HepG2 (cell line): Measurements from ENCODE around the gene MYORG. TPM values are rescaled to one million over a fixed set of nuclear protein-coding genes. Genes with fewer than 3 reads are reported as not detected.

Experiments used
- GABPA ChIP-seq, 2 experiments: IDR thresholded peaks; 2 replicates each; pipeline ENCODE4 v1.6.1; 2011 to 2016; ENCODE audit warnings: low read depth in 2 of 2, low read length in 1 of 2, missing biosample characterization in 1 of 2, missing genetic modification characterization in 1 of 2
- JUND ChIP-seq: sonication (generic); formaldehyde crosslinking; IDR thresholded peaks from 2 replicates; pipeline ENCODE4 v1.8.0; 2022; ENCODE audit warnings: mild to moderate bottlenecking, missing genetic modification reagents
- RXRA ChIP-seq: sonication (generic); formaldehyde crosslinking; IDR thresholded peaks from 2 replicates; pipeline ENCODE4 v1.5.1; 2020; ENCODE audit warnings: missing genetic modification reagents
- SETDB1 ChIP-seq: sonication (generic); formaldehyde crosslinking; IDR thresholded peaks from 2 replicates; pipeline ENCODE4 v1.5.1; 2020; ENCODE audit warnings: missing genetic modification reagents, mild to moderate bottlenecking, borderline replicate concordance
- SP140L ChIP-seq: sonication (generic); formaldehyde crosslinking; IDR thresholded peaks from 2 replicates; pipeline ENCODE4 v1.4.0; 2020; ENCODE audit warnings: missing genetic modification reagents, borderline replicate concordance
- SRSF4 ChIP-seq: fragments of 200-400 bp; formaldehyde crosslinking; IDR thresholded peaks from one replicate; pipeline ENCODE4 v1.6.1; 2018; ENCODE audit warnings: mild to moderate bottlenecking, low read depth, low read length, moderate library complexity; ENCODE audit not compliant: poor library complexity, severe bottlenecking
- ZNF101 ChIP-seq: sonication (generic); formaldehyde crosslinking; IDR thresholded peaks from 2 replicates; pipeline ENCODE4 v1.4.0; 2020; ENCODE audit warnings: mild to moderate bottlenecking, low read depth, missing genetic modification reagents, borderline replicate concordance
- ZNF337 ChIP-seq: sonication (generic); formaldehyde crosslinking; IDR thresholded peaks from 2 replicates; pipeline ENCODE4 v1.5.1; 2020; ENCODE audit warnings: missing genetic modification reagents, low read depth, mild to moderate bottlenecking, borderline replicate concordance
- ZNF672 ChIP-seq: sonication (generic); formaldehyde crosslinking; IDR thresholded peaks from 2 replicates; pipeline ENCODE4 v1.8.1; 2022; ENCODE audit warnings: missing genetic modification reagents
- ZNF703 ChIP-seq: sonication (generic); formaldehyde crosslinking; IDR thresholded peaks from 2 replicates; pipeline ENCODE4 v1.5.1; 2020; ENCODE audit warnings: missing genetic modification reagents, mild to moderate bottlenecking, moderate library complexity, borderline replicate concordance
- ZNF775 ChIP-seq: sonication (generic); formaldehyde crosslinking; IDR thresholded peaks from 2 replicates; pipeline ENCODE4 v1.4.0; 2020; ENCODE audit warnings: missing genetic modification reagents, mild to moderate bottlenecking, moderate library complexity, borderline replicate concordance
- polyA plus RNA-seq, 8 experiments: library from polyadenylated mRNA; depleted of rRNA in 3 of 8; stranded (reverse) in 7 of 8; unstranded in 1 of 8; fragments of >200 nt; fragmentation: Illumina TruSeq in 4 of 8; extraction: Trizol in 4 of 8; gene quantifications; 2 replicates each; pipeline versions ENCODE4 v1.2.1 to v1.2.3, GENCODE V29; 2011 to 2016; ENCODE audit warnings: low read depth in 4 of 8, missing spikeins in 1 of 8, mixed read lengths in 1 of 8; ENCODE audit not compliant: insufficient read depth in 1 of 8
- total RNA-seq, 5 experiments: library from RNA; depleted of rRNA; stranded (reverse); fragments of >200 nt; fragmentation: Illumina TruSeq; extraction: Trizol; gene quantifications; 2 replicates each; pipeline ENCODE4 v1.2.3, GENCODE V29; 2016; ENCODE audit warnings: low read depth in 1 of 5
- TF ChIP-seq, protein P1 (sequence below): sonication (generic); formaldehyde crosslinking; IDR thresholded peaks from 2 replicates; pipeline ENCODE4 v1.4.0; 2020; ENCODE audit warnings: low read depth, missing genetic modification reagents
- TF ChIP-seq, protein P2 (sequence below): sonication (generic); formaldehyde crosslinking; IDR thresholded peaks from 2 replicates; pipeline ENCODE4 v1.8.1; 2022; ENCODE audit warnings: low read depth, mild to moderate bottlenecking, missing genetic modification reagents
- TF ChIP-seq, protein P3 (sequence below): sonication (generic); formaldehyde crosslinking; IDR thresholded peaks from 2 replicates; pipeline ENCODE4 v1.8.0; 2022; ENCODE audit warnings: mild to moderate bottlenecking, missing genetic modification reagents, moderate library complexity
- TF ChIP-seq, protein P4 (sequence below): sonication (generic); formaldehyde crosslinking; conservative IDR thresholded peaks from 2 replicates; pipeline ENCODE4 v1.4.0; 2020; ENCODE audit warnings: missing genetic modification reagents
- TF ChIP-seq, protein P5 (sequence below): sonication (generic); formaldehyde crosslinking; IDR thresholded peaks from 2 replicates; pipeline ENCODE4 v1.5.0; 2020; ENCODE audit warnings: mild to moderate bottlenecking, missing genetic modification reagents

MYORG gene
- total and polyA plus RNA-seq, 2 of the 13 experiments (the other 11 are each of a cell fraction or from before 2014, with no cell fraction given), result 11.1 to 22.4 TPM

- TF ChIP-seq, protein P1, sequence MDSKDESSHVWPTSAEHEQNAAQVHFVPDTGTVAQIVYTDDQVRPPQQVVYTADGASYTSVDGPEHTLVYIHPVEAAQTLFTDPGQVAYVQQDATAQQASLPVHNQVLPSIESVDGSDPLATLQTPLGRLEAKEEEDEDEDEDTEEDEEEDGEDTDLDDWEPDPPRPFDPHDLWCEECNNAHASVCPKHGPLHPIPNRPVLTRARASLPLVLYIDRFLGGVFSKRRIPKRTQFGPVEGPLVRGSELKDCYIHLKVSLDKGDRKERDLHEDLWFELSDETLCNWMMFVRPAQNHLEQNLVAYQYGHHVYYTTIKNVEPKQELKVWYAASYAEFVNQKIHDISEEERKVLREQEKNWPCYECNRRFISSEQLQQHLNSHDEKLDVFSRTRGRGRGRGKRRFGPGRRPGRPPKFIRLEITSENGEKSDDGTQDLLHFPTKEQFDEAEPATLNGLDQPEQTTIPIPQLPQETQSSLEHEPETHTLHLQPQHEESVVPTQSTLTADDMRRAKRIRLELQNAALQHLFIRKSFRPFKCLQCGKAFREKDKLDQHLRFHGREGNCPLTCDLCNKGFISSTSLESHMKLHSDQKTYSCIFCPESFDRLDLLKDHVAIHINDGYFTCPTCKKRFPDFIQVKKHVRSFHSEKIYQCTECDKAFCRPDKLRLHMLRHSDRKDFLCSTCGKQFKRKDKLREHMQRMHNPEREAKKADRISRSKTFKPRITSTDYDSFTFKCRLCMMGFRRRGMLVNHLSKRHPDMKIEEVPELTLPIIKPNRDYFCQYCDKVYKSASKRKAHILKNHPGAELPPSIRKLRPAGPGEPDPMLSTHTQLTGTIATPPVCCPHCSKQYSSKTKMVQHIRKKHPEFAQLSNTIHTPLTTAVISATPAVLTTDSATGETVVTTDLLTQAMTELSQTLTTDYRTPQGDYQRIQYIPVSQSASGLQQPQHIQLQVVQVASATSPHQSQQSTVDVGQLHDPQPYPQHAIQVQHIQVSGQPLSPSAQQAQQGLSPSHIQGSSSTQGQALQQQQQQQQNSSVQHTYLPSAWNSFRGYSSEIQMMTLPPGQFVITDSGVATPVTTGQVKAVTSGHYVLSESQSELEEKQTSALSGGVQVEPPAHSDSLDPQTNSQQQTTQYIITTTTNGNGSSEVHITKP (CRISPR knock-in tag), result no peak
- TF ChIP-seq, protein P2, sequence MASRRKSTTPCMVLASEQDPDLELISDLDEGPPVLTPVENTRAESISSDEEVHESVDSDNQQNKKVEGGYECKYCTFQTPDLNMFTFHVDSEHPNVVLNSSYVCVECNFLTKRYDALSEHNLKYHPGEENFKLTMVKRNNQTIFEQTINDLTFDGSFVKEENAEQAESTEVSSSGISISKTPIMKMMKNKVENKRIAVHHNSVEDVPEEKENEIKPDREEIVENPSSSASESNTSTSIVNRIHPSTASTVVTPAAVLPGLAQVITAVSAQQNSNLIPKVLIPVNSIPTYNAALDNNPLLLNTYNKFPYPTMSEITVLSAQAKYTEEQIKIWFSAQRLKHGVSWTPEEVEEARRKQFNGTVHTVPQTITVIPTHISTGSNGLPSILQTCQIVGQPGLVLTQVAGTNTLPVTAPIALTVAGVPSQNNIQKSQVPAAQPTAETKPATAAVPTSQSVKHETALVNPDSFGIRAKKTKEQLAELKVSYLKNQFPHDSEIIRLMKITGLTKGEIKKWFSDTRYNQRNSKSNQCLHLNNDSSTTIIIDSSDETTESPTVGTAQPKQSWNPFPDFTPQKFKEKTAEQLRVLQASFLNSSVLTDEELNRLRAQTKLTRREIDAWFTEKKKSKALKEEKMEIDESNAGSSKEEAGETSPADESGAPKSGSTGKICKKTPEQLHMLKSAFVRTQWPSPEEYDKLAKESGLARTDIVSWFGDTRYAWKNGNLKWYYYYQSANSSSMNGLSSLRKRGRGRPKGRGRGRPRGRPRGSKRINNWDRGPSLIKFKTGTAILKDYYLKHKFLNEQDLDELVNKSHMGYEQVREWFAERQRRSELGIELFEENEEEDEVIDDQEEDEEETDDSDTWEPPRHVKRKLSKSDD (CRISPR knock-in tag), result no peak
- TF ChIP-seq, protein P3, sequence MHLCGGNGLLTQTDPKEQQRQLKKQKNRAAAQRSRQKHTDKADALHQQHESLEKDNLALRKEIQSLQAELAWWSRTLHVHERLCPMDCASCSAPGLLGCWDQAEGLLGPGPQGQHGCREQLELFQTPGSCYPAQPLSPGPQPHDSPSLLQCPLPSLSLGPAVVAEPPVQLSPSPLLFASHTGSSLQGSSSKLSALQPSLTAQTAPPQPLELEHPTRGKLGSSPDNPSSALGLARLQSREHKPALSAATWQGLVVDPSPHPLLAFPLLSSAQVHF, result peak; percentile 10; the same call in 1 of the 2 replicates
- TF ChIP-seq JUND (CRISPR knock-in tag) (no peak), ZNF337 (CRISPR knock-in tag) (no peak), SRSF4 (no peak), ZNF775 (0 out of 2 replicates have a peak, but pooled peaks have one; percentile 12), RXRA (CRISPR knock-in tag) (no peak; the same call in 1 of the 2 replicates), ZNF672 (no peak), SETDB1 (CRISPR knock-in tag) (no peak), SP140L (no peak), GABPA (IDR thresholded peaks at IDR 0.05; ENCODE audit: low read depth, low read length) (no peak), GABPA (CRISPR knock-in tag; IDR thresholded peaks at IDR 0.05; ENCODE audit: low read depth) (no peak), ZNF101 (no peak), ZNF703 (no peak)
- TF ChIP-seq, protein P4, sequence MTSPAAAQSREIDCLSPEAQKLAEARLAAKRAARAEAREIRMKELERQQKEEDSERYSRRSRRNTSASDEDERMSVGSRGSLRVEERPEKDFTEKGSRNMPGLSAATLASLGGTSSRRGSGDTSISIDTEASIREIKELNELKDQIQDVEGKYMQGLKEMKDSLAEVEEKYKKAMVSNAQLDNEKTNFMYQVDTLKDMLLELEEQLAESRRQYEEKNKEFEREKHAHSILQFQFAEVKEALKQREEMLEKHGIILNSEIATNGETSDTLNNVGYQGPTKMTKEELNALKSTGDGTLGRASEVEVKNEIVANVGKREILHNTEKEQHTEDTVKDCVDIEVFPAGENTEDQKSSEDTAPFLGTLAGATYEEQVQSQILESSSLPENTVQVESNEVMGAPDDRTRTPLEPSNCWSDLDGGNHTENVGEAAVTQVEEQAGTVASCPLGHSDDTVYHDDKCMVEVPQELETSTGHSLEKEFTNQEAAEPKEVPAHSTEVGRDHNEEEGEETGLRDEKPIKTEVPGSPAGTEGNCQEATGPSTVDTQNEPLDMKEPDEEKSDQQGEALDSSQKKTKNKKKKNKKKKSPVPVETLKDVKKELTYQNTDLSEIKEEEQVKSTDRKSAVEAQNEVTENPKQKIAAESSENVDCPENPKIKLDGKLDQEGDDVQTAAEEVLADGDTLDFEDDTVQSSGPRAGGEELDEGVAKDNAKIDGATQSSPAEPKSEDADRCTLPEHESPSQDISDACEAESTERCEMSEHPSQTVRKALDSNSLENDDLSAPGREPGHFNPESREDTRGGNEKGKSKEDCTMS, result no peak
- TF ChIP-seq, protein P5, sequence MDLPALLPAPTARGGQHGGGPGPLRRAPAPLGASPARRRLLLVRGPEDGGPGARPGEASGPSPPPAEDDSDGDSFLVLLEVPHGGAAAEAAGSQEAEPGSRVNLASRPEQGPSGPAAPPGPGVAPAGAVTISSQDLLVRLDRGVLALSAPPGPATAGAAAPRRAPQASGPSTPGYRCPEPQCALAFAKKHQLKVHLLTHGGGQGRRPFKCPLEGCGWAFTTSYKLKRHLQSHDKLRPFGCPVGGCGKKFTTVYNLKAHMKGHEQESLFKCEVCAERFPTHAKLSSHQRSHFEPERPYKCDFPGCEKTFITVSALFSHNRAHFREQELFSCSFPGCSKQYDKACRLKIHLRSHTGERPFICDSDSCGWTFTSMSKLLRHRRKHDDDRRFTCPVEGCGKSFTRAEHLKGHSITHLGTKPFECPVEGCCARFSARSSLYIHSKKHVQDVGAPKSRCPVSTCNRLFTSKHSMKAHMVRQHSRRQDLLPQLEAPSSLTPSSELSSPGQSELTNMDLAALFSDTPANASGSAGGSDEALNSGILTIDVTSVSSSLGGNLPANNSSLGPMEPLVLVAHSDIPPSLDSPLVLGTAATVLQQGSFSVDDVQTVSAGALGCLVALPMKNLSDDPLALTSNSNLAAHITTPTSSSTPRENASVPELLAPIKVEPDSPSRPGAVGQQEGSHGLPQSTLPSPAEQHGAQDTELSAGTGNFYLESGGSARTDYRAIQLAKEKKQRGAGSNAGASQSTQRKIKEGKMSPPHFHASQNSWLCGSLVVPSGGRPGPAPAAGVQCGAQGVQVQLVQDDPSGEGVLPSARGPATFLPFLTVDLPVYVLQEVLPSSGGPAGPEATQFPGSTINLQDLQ, result no peak
Observed at GRCh38 chr9:34380034-34380510, 3.4 kb upstream of the MYORG start (continued).
